Breast epithelium (tissue), 4 donors: ENCODE results near the gene OXCT1. TPM values are rescaled to one million over a fixed set of nuclear protein-coding genes. Genes with fewer than 3 reads are reported as not detected.

Experiments
- DNase-seq, 2 donors: peaks; one replicate each; pipeline ENCODE4 v3.0.0-alpha.2; 2019; ENCODE audit warnings: low spot score in 2 of 2
- H3K27ac ChIP-seq, 2 donors: fragments of 200-600 bp; sonication (generic) in 1 of 2; one replicate each; pipeline ENCODE4 v1.5.1; 2016 to 2019; ENCODE audit warnings: mild to moderate bottlenecking in 1 of 2
- H3K27me3 ChIP-seq, 2 donors: fragments of 200-600 bp; sonication (generic) in 1 of 2; one replicate each; pipeline versions ENCODE4 v1.5.1 to v1.6.0; 2017 to 2019; ENCODE audit warnings: control low read depth in 1 of 2, mild to moderate bottlenecking in 1 of 2
- H3K36me3 ChIP-seq: fragments of 200-600 bp; one replicate; pipeline ENCODE4 v1.5.1; 2019
- H3K4me1 ChIP-seq, 2 donors: fragments of 200-600 bp; sonication (generic); one replicate each; pipeline ENCODE4 v1.5.1; 2016 to 2019; ENCODE audit warnings: control low read depth in 1 of 2
- H3K4me3 ChIP-seq, 3 donors: fragments of 200-600 bp; sonication (generic); 1 replicate in 2 of 3; 2 replicates in 1 of 3; pipeline ENCODE4 v1.5.1; 2016 to 2019; ENCODE audit warnings: mild to moderate bottlenecking in 3 of 3, moderate library complexity in 2 of 3
- H3K9me3 ChIP-seq, 2 donors: fragments of 200-600 bp; sonication (generic) in 1 of 2; one replicate each; pipeline ENCODE4 v1.5.1; 2016 to 2019; ENCODE audit warnings: control low read depth in 1 of 2
- POLR2A ChIP-seq: fragments of 450-650 bp; IDR thresholded peaks from one replicate; pipeline ENCODE4 v1.6.1; 2016; ENCODE audit warnings: antibody characterized with exemption, mild to moderate bottlenecking, moderate library complexity
- POLR2AphosphoS5 ChIP-seq, 3 donors: sonication (generic); formaldehyde crosslinking; IDR thresholded peaks; one replicate each; pipeline ENCODE4 v1.6.1; 2017; ENCODE audit warnings: antibody characterized with exemption in 3 of 3
- intact Hi-C: fragments of 100-400 bp; cut with DNase I; formaldehyde crosslinking; loops from one replicate; pipeline ENCODE4 v1.15.1; 2023; ENCODE audit warnings: low total_unique reads
- total RNA-seq, 3 donors: library from RNA; depleted of rRNA; stranded (reverse); fragments of >200 nt; gene quantifications; one replicate each; pipeline ENCODE4 v1.1.0, GENCODE V29; 2016
- TF ChIP-seq, protein P1 (sequence below), 3 donors: fragments of 450-650 bp; IDR thresholded peaks; one replicate each; pipeline ENCODE4 v1.5.1; 2016 to 2017; ENCODE audit warnings: antibody characterized with exemption in 3 of 3, mild to moderate bottlenecking in 3 of 3, moderate library complexity in 3 of 3

The OXCT1 gene
- total RNA-seq, 3 donors from 2014 or later = 19.3 to 49.4 (median 21.8) TPM

GRCh38 chr5:41869151-41869723, 988 bp downstream of the OXCT1 start:
- peaks cover 0 to 6% of the 10 kb centered on the region in 2 donors for H3K4me1 ChIP-seq
- TF ChIP-seq, protein P1, sequence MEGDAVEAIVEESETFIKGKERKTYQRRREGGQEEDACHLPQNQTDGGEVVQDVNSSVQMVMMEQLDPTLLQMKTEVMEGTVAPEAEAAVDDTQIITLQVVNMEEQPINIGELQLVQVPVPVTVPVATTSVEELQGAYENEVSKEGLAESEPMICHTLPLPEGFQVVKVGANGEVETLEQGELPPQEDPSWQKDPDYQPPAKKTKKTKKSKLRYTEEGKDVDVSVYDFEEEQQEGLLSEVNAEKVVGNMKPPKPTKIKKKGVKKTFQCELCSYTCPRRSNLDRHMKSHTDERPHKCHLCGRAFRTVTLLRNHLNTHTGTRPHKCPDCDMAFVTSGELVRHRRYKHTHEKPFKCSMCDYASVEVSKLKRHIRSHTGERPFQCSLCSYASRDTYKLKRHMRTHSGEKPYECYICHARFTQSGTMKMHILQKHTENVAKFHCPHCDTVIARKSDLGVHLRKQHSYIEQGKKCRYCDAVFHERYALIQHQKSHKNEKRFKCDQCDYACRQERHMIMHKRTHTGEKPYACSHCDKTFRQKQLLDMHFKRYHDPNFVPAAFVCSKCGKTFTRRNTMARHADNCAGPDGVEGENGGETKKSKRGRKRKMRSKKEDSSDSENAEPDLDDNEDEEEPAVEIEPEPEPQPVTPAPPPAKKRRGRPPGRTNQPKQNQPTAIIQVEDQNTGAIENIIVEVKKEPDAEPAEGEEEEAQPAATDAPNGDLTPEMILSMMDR (IDR thresholded peaks at IDR 0.05) = no peak
- TF ChIP-seq POLR2A = no peak
- TF ChIP-seq POLR2AphosphoS5 (IDR thresholded peaks at IDR 0.05) = no peak
- no peaks in the 10 kb centered on the region for H3K36me3 ChIP-seq
- peak overlapping the region; percentile 94 to 96 for H3K27ac ChIP-seq
- no peaks in the 10 kb centered on the region for H3K9me3 ChIP-seq
- intact Hi-C loops = no loop called here
- DNase-seq = peak; percentile 61 to 65
- H3K27me3 ChIP-seq = no peaks in the 10 kb centered on the region
- H3K4me3 ChIP-seq = peak overlapping the region; percentile 62 to 95 (median 82)

DNA sequence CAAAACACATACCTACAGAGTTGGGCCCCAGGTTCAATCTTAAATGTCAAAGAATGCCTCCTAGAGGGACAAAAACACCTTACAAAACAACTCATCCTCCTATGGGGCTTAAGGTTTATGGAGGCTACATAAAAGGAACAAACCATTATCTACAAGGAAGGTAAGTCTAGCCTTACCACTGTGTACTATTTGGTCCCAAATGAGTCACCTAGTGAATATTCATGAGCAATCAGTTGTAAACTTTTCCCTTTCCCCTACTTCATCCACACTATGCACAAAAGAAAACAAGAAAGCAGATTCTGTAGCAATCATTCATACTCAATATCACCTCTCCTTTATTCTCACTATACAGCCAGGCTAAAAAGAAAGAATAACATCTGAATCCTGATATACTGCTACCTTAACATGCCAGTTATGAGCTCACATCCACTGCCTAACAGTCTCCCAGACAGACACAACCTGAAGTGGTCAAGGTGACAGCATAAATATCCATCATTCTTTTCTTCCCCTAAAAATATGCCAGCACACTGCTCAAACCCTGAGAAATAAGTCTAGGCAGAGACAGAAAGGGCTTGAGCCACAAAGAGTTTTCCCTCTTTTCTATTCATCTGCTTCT, 6.2 kb downstream of the OXCT1 start:
- no peak overlapping the region for H3K27ac ChIP-seq
- TF ChIP-seq, protein P1 (IDR thresholded peaks at IDR 0.05) = no peak
- TF ChIP-seq POLR2A (no peak), POLR2AphosphoS5 (IDR thresholded peaks at IDR 0.05) (no peak)
- H3K4me3 ChIP-seq = no peak overlapping the region
- H3K36me3 ChIP-seq = no peaks in the 10 kb centered on the region
- peaks cover 0 to 4% of the 10 kb centered on the region in 2 donors for H3K4me1 ChIP-seq
- intact Hi-C loops = no loop called here
- no peaks in the 10 kb centered on the region for H3K9me3 ChIP-seq
- no peaks in the 10 kb centered on the region for H3K27me3 ChIP-seq
- no peak for DNase-seq

- H3K4me1 ChIP-seq = peaks cover 0 to 4% of the 10 kb centered on the region in 2 donors
- H3K27ac ChIP-seq = no peak overlapping the region
- DNase-seq = no peak
- H3K36me3 ChIP-seq = no peaks in the 10 kb centered on the region
- no peaks in the 10 kb centered on the region for H3K27me3 ChIP-seq
- H3K9me3 ChIP-seq = no peaks in the 10 kb centered on the region
- intact Hi-C loops = no loop called here
- TF ChIP-seq, protein P1 (IDR thresholded peaks at IDR 0.05) = no peak
- TF ChIP-seq POLR2A (no peak), POLR2AphosphoS5 (IDR thresholded peaks at IDR 0.05) (no peak)
- no peak overlapping the region for H3K4me3 ChIP-seq
Observed at GRCh38 chr5:41858890-41859289, 11.3 kb downstream of the OXCT1 start.

DNA sequence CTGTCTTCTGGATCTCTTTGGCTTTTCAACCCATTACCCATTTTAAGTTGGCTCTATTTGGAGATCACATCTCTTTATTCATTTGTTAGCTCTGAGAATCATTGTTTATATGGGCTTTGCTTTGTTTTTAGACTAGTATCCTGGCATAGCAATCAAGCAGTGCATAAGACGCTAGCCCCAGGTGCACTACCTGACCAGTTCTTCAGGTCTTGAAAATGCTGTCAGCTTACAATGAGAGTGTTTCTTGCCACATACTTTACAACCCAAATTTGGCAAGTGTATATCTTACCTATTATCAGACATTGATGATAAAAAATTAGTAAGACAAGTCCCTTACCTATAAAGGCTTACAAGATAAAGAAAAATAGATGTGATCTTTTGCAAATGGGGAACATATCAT, 12.2 kb downstream of the OXCT1 start:
- H3K27me3 ChIP-seq = no peaks in the 10 kb centered on the region
- no peaks in the 10 kb centered on the region for H3K36me3 ChIP-seq
- H3K4me1 ChIP-seq = peaks cover 0 to 4% of the 10 kb centered on the region in 2 donors
- no peak for DNase-seq
- H3K27ac ChIP-seq = no peak overlapping the region
- intact Hi-C loops = no loop called here
- TF ChIP-seq POLR2AphosphoS5 (IDR thresholded peaks at IDR 0.05) (no peak), POLR2A (no peak)
- TF ChIP-seq, protein P1 (IDR thresholded peaks at IDR 0.05) = no peak
- H3K4me3 ChIP-seq = no peak overlapping the region
- H3K9me3 ChIP-seq = no peaks in the 10 kb centered on the region

- no peak overlapping the region for H3K27ac ChIP-seq
- no peaks in the 10 kb centered on the region for H3K27me3 ChIP-seq
- peaks cover 0 to 4% of the 10 kb centered on the region in 2 donors for H3K4me1 ChIP-seq
- TF ChIP-seq POLR2A = no peak
- TF ChIP-seq, protein P1 (IDR thresholded peaks at IDR 0.05) = peak; percentile 45 to 70 (median 67)
- TF ChIP-seq POLR2AphosphoS5 (IDR thresholded peaks at IDR 0.05) = no peak
- no peaks in the 10 kb centered on the region for H3K36me3 ChIP-seq
- DNase-seq = no peak
- intact Hi-C loops = no loop called here
- no peaks in the 10 kb centered on the region for H3K9me3 ChIP-seq
- H3K4me3 ChIP-seq = no peak overlapping the region
Observed at GRCh38 chr5:41856644-41857491, 13.4 kb downstream of the OXCT1 start.
